ENCODE results near the gene NKX1-2.
"Not testable (repeated sequence)": the region's sequence is repeated elsewhere in the genome, so short reads cannot be mapped to it uniquely, and the experiment has no call there.

The NKX1-2 gene

DNA sequence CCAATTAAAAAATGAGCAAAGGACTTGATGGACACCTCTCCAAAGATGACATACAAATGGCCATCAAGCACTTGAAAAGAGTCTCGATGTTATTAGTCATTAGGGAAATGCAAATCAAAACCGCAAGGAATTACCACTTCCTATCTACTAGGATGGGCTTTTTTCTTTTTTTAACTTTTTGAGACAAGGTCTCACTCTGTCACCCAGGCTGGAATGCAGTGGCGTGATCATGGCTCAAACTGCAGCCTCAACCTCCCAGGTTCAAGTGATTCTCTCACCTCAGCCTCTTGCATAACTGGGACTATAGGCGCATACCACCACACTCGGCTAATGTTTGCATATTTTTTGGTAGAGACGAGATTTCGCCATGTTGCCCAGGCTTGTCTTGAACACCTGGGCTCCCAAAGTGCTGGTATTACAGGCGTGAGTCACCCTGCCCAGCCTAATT lies 13.6 kb downstream of the NKX1-2 start:
- no peaks in the 10 kb centered on the region for H3K9me3 ChIP-seq (ENCODE audit: control insufficient read depth, low read length)
- no peak for DNase-seq
- H3K36me3 ChIP-seq (ENCODE audit: control insufficient read depth, insufficient read depth, low read length) = no peaks in the 10 kb centered on the region
- H3K4me1 ChIP-seq (ENCODE audit: control insufficient read depth, insufficient read depth, low read length, poor library complexity, severe bottlenecking) = no peaks in the 10 kb centered on the region
- no peaks in the 10 kb centered on the region for H3K27me3 ChIP-seq (replicated peaks; ENCODE audit: control insufficient read depth, insufficient read depth, low read length, poor library complexity, severe bottlenecking)
- no peak overlapping the region for H3K27ac ChIP-seq (ENCODE audit: insufficient read depth, low read length, poor library complexity, severe bottlenecking)
- no peak overlapping the region for H3K4me3 ChIP-seq (ENCODE audit: insufficient read depth, low read depth, low read length, poor library complexity, severe bottlenecking)

- H3K9me3 ChIP-seq (ENCODE audit: control insufficient read depth, low read length); H3K36me3 ChIP-seq (ENCODE audit: control insufficient read depth, insufficient read depth, low read length); H3K4me1 ChIP-seq (ENCODE audit: control insufficient read depth, insufficient read depth, low read length, poor library complexity, severe bottlenecking); H3K27ac ChIP-seq (ENCODE audit: insufficient read depth, low read length, poor library complexity, severe bottlenecking); H3K4me3 ChIP-seq (ENCODE audit: insufficient read depth, low read depth, low read length, poor library complexity, severe bottlenecking); DNase-seq; H3K27me3 ChIP-seq (replicated peaks; ENCODE audit: control insufficient read depth, insufficient read depth, low read length, poor library complexity, severe bottlenecking): not testable (repeated sequence)
These were observed 14.2 kb downstream of the NKX1-2 start for GRCh38 chr10:124435683-124436082.

- DNase-seq = no peak
- no peak overlapping the region for H3K27ac ChIP-seq (ENCODE audit: insufficient read depth, low read length, poor library complexity, severe bottlenecking)
- H3K27me3 ChIP-seq (replicated peaks; ENCODE audit: control insufficient read depth, insufficient read depth, low read length, poor library complexity, severe bottlenecking) = no peaks in the 10 kb centered on the region
- no peak overlapping the region for H3K4me3 ChIP-seq (ENCODE audit: insufficient read depth, low read depth, low read length, poor library complexity, severe bottlenecking)
- no peaks in the 10 kb centered on the region for H3K9me3 ChIP-seq (ENCODE audit: control insufficient read depth, low read length)
- no peaks in the 10 kb centered on the region for H3K36me3 ChIP-seq (ENCODE audit: control insufficient read depth, insufficient read depth, low read length)
- no peaks in the 10 kb centered on the region for H3K4me1 ChIP-seq (ENCODE audit: control insufficient read depth, insufficient read depth, low read length, poor library complexity, severe bottlenecking)
These were observed 16.4 kb downstream of the NKX1-2 start for GRCh38 chr10:124433461-124433860.

GRCh38 chr10:124430077-124430476 lies 19.8 kb downstream of the NKX1-2 start:
- DNase-seq = no peak
- Histone ChIP-seq H3K9me3 (ENCODE audit: control insufficient read depth, low read length) (no peaks in the 10 kb centered on the region), H3K27me3 (replicated peaks; ENCODE audit: control insufficient read depth, insufficient read depth, low read length, poor library complexity, severe bottlenecking) (no peaks in the 10 kb centered on the region), H3K4me1 (ENCODE audit: control insufficient read depth, insufficient read depth, low read length, poor library complexity, severe bottlenecking) (no peaks in the 10 kb centered on the region), H3K4me3 (ENCODE audit: insufficient read depth, low read depth, low read length, poor library complexity, severe bottlenecking) (no peak overlapping the region), H3K36me3 (ENCODE audit: control insufficient read depth, insufficient read depth, low read length) (no peaks in the 10 kb centered on the region), H3K27ac (ENCODE audit: insufficient read depth, low read length, poor library complexity, severe bottlenecking) (no peak overlapping the region)

DNA sequence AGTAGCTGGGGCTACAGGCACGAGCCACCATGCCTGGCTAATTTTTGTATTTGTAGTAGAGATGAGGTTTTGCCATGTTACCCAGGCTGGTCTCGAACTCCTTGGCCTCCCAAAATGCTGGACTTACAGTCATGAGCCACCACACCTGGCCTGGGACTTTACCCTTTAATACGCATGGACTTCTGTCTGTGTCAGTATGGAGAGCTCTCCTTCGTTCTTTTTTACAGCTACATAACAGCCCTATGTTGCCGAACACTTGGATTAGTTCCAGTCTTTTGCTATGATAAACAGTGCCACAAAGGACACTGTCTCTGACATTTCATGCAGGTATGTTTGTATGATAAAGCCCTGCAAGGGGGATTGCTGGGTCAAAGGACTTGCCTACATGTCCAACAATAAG lies 20.3 kb downstream of the NKX1-2 start:
- no peaks in the 10 kb centered on the region for H3K4me1 ChIP-seq (ENCODE audit: control insufficient read depth, insufficient read depth, low read length, poor library complexity, severe bottlenecking)
- H3K9me3 ChIP-seq (ENCODE audit: control insufficient read depth, low read length) = no peaks in the 10 kb centered on the region
- H3K27me3 ChIP-seq (replicated peaks; ENCODE audit: control insufficient read depth, insufficient read depth, low read length, poor library complexity, severe bottlenecking) = no peaks in the 10 kb centered on the region
- no peak for DNase-seq
- no peak overlapping the region for H3K27ac ChIP-seq (ENCODE audit: insufficient read depth, low read length, poor library complexity, severe bottlenecking)
- no peaks in the 10 kb centered on the region for H3K36me3 ChIP-seq (ENCODE audit: control insufficient read depth, insufficient read depth, low read length)
- no peak overlapping the region for H3K4me3 ChIP-seq (ENCODE audit: insufficient read depth, low read depth, low read length, poor library complexity, severe bottlenecking)

DNA sequence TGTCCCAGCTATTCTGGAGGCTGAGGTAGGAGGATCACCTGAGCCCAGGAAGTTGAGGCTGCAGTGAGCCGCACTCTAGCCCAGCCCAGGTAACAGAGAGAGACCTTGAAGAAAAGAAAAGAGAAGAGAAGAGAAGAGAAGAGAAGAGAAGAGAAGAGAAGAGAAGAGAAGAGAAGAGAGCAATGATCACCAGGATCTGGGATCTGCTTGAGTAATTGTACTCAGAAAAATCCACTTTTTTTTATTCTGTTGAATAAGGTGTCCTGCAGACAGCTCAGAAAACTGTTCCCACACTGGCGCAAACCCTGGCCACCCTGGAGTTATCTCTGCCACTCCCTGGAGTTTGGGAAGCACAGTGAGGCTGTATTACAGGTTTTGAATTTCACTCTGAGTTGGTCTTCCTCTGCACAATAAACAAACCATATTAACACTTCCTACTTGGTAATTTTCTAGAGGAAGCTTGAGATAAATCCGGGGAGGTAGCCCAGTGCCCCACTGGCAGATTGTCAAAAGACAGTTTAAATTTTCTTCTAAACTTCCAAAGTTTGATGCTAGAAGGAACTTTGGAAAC lies 21.5 kb downstream of the NKX1-2 start:
- no peaks in the 10 kb centered on the region for H3K27me3 ChIP-seq (replicated peaks; ENCODE audit: control insufficient read depth, insufficient read depth, low read length, poor library complexity, severe bottlenecking)
- H3K27ac ChIP-seq (ENCODE audit: insufficient read depth, low read length, poor library complexity, severe bottlenecking) = no peak overlapping the region

GRCh38 chr10:124425227-124425962 lies 24.4 kb downstream of the NKX1-2 start:
- H3K4me3 ChIP-seq (ENCODE audit: insufficient read depth, low read depth, low read length, poor library complexity, severe bottlenecking) = no peak overlapping the region
- no peaks in the 10 kb centered on the region for H3K27me3 ChIP-seq (replicated peaks; ENCODE audit: control insufficient read depth, insufficient read depth, low read length, poor library complexity, severe bottlenecking)
- DNase-seq = no peak
- H3K27ac ChIP-seq (ENCODE audit: insufficient read depth, low read length, poor library complexity, severe bottlenecking) = no peak overlapping the region
- H3K9me3 ChIP-seq (ENCODE audit: control insufficient read depth, low read length) = no peaks in the 10 kb centered on the region
- H3K4me1 ChIP-seq (ENCODE audit: control insufficient read depth, insufficient read depth, low read length, poor library complexity, severe bottlenecking) = no peaks in the 10 kb centered on the region
- H3K36me3 ChIP-seq (ENCODE audit: control insufficient read depth, insufficient read depth, low read length) = no peaks in the 10 kb centered on the region

More for the DNA sequence above, 21.5 kb downstream of the NKX1-2 start:
- H3K4me3 ChIP-seq (ENCODE audit: insufficient read depth, low read depth, low read length, poor library complexity, severe bottlenecking) = no peak overlapping the region
- DNase-seq = no peak
- no peaks in the 10 kb centered on the region for H3K4me1 ChIP-seq (ENCODE audit: control insufficient read depth, insufficient read depth, low read length, poor library complexity, severe bottlenecking)
- no peaks in the 10 kb centered on the region for H3K9me3 ChIP-seq (ENCODE audit: control insufficient read depth, low read length)
- H3K36me3 ChIP-seq (ENCODE audit: control insufficient read depth, insufficient read depth, low read length) = no peaks in the 10 kb centered on the region

DNA sequence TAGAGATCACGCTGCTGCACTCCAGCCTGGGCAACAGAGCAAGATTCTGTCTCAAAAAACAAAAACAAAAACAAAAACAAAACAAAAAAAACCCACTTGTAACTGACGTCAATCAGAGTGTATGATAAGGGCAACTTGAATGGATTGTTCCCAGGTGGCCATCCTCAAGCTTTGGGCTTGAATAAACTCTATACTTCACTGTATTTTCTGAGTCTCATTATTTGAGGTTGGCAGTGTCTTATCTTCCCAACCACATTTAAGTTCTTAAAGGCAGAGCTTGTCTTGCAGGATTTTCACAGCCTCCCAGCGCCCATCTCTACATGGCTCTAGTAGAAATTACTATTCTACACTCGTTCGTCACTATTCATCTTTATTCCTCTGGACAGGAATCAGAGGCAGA lies 26.0 kb downstream of the NKX1-2 start:
- DNase-seq = no peak
- H3K9me3 ChIP-seq (ENCODE audit: control insufficient read depth, low read length) = no peaks in the 10 kb centered on the region
- H3K4me1 ChIP-seq (ENCODE audit: control insufficient read depth, insufficient read depth, low read length, poor library complexity, severe bottlenecking) = no peaks in the 10 kb centered on the region
- H3K27ac ChIP-seq (ENCODE audit: insufficient read depth, low read length, poor library complexity, severe bottlenecking) = no peak overlapping the region
- no peak overlapping the region for H3K4me3 ChIP-seq (ENCODE audit: insufficient read depth, low read depth, low read length, poor library complexity, severe bottlenecking)
- no peaks in the 10 kb centered on the region for H3K36me3 ChIP-seq (ENCODE audit: control insufficient read depth, insufficient read depth, low read length)
- H3K27me3 ChIP-seq (replicated peaks; ENCODE audit: control insufficient read depth, insufficient read depth, low read length, poor library complexity, severe bottlenecking) = no peaks in the 10 kb centered on the region

DNA sequence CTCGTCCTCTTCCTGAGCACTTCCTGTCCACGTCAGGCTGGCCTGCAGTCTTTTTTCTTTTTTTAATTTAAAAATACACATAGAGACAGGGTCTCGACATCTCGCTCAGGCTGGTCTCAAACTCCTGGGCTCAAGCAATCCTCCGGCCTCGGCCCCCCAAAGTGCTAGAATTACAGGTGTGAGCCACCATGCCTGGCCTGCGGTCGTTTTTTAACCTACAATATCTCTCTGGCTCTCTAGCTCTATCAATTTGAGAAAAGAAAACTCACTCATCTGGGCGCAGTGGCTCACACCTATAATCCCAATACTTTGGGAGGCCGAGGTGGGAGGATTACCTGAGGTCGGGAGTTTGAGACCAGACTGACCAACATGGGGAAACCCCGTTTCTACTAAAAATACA lies 27.1 kb downstream of the NKX1-2 start:
- no peak overlapping the region for H3K27ac ChIP-seq (ENCODE audit: insufficient read depth, low read length, poor library complexity, severe bottlenecking)
- no peak for DNase-seq
- H3K4me3 ChIP-seq (ENCODE audit: insufficient read depth, low read depth, low read length, poor library complexity, severe bottlenecking) = no peak overlapping the region
- no peaks in the 10 kb centered on the region for H3K9me3 ChIP-seq (ENCODE audit: control insufficient read depth, low read length)
- H3K36me3 ChIP-seq (ENCODE audit: control insufficient read depth, insufficient read depth, low read length) = no peaks in the 10 kb centered on the region
- no peaks in the 10 kb centered on the region for H3K27me3 ChIP-seq (replicated peaks; ENCODE audit: control insufficient read depth, insufficient read depth, low read length, poor library complexity, severe bottlenecking)
- H3K4me1 ChIP-seq (ENCODE audit: control insufficient read depth, insufficient read depth, low read length, poor library complexity, severe bottlenecking) = peaks cover 6% of the 10 kb centered on the region

- no peak overlapping the region for H3K27ac ChIP-seq (ENCODE audit: insufficient read depth, low read length, poor library complexity, severe bottlenecking)
- no peaks in the 10 kb centered on the region for H3K9me3 ChIP-seq (ENCODE audit: control insufficient read depth, low read length)
- no peak for DNase-seq
- no peak overlapping the region for H3K4me3 ChIP-seq (ENCODE audit: insufficient read depth, low read depth, low read length, poor library complexity, severe bottlenecking)
- H3K36me3 ChIP-seq (ENCODE audit: control insufficient read depth, insufficient read depth, low read length) = no peaks in the 10 kb centered on the region
- peaks cover 8% of the 10 kb centered on the region for H3K4me1 ChIP-seq (ENCODE audit: control insufficient read depth, insufficient read depth, low read length, poor library complexity, severe bottlenecking)
- no peaks in the 10 kb centered on the region for H3K27me3 ChIP-seq (replicated peaks; ENCODE audit: control insufficient read depth, insufficient read depth, low read length, poor library complexity, severe bottlenecking)
These were observed 29.6 kb downstream of the NKX1-2 start for GRCh38 chr10:124420254-124420653.
